Uterus (tissue), 2 donors: ENCODE measurements around the gene SERPINA12.

ENCODE experiments used
- CTCF ChIP-seq, 4 experiments: fragments of 200-600 bp in 2 of 4; fragments of 450-650 bp in 2 of 4; sonication (generic) in 2 of 4; IDR thresholded peaks; one replicate each; pipeline ENCODE4 v1.5.1; 2016 to 2019; ENCODE audit warnings: antibody characterized with exemption in 4 of 4, mild to moderate bottlenecking in 2 of 4, moderate library complexity in 1 of 4
- POLR2A ChIP-seq, 2 donors: fragments of 450-650 bp; IDR thresholded peaks; one replicate each; pipeline ENCODE4 v1.6.1; 2016; ENCODE audit warnings: antibody characterized with exemption in 2 of 2, mild to moderate bottlenecking in 1 of 2, moderate library complexity in 1 of 2

GRCh38 chr14:94499673-94500072, 9.6 kb downstream of the SERPINA12 start:
- no peak for TF ChIP-seq CTCF (IDR thresholded peaks at IDR 0.05)
- no peak for TF ChIP-seq POLR2A (IDR thresholded peaks at IDR 0.05)
